GM12864 (cell line): ENCODE results near the gene TTBK1.

Experiments
- DNase-seq: peaks from one replicate; pipeline ENCODE4 v3.0.0-alpha.2; 2011; ENCODE audit warnings: low read depth
- H3K4me3 ChIP-seq: 2 replicates; pipeline ENCODE4 v1.5.1; 2011; ENCODE audit warnings: mild to moderate bottlenecking, low read depth, low read length, control low read depth
- TF ChIP-seq, protein P1 (sequence below): IDR thresholded peaks from 2 replicates; pipeline ENCODE4 v1.5.1; 2011; ENCODE audit warnings: low read depth, mild to moderate bottlenecking, moderate library complexity, low read length, control low read depth, inconsistent platforms; ENCODE audit errors: missing control alignments

Gene TTBK1

DNA sequence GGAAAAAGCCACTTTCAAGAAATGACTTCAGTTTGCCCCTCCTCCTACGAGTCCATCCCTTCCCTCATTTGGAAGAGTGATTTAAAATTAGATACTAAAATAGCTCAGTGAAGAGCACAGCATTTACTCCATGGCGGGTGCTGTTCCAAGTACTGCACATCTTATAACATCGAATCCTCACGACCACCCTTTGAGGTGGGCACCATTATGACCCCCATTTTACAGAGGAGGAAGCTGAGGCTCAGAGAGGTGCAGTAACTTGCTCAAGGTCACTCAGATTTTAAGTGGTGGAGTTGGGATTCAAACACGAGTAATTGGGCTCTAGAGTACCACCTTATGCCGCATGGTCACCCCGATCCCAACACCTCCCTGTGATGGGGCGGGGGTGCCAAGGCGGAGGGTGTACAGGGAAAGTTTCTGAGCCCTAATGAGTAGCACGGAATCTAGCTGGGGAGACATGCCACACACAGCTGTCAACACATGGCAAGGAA, 25.5 kb downstream of the TTBK1 start:
- TF ChIP-seq, protein P1, sequence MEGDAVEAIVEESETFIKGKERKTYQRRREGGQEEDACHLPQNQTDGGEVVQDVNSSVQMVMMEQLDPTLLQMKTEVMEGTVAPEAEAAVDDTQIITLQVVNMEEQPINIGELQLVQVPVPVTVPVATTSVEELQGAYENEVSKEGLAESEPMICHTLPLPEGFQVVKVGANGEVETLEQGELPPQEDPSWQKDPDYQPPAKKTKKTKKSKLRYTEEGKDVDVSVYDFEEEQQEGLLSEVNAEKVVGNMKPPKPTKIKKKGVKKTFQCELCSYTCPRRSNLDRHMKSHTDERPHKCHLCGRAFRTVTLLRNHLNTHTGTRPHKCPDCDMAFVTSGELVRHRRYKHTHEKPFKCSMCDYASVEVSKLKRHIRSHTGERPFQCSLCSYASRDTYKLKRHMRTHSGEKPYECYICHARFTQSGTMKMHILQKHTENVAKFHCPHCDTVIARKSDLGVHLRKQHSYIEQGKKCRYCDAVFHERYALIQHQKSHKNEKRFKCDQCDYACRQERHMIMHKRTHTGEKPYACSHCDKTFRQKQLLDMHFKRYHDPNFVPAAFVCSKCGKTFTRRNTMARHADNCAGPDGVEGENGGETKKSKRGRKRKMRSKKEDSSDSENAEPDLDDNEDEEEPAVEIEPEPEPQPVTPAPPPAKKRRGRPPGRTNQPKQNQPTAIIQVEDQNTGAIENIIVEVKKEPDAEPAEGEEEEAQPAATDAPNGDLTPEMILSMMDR = no peak
- no peak overlapping the region for H3K4me3 ChIP-seq
- no peak for DNase-seq

DNA sequence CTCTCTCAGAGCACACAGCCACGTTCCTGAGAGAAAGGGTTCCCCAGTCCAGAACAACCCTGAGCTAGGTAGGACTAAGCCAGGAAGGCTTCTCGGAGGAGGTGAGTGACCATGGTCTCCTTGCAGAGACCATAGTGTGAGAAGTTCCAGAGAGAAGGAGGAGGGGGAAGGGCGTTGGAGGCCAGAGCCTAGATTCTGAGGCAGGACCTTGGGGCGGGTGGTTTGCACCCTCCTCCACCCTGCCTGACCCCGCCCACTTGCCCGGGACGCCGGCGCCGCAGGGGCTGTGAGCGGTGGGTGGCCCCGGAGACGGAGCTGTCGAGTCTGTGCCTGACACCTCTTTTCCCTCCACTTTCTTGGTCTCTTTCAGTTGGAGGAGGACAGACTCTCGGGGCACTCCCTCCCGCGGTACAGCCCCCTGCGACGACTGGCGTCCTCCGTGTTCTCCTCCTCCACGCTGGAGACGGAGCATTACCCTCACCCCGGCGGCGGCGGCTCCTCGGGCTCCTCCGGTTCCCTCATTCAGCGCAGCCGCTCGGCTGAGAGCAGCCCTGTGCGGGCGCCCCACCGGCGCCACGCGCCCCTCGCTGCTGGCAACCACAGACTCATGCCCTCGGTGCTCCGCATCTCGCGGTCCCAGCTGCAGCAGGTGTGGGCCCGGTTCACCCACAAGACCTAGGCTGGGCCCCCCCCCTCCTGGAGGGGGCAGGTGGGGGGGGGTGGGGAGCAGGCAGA, 26.2 kb downstream of the TTBK1 start:
- peak overlapping the region; percentile 22 for H3K4me3 ChIP-seq
- TF ChIP-seq, protein P1 = no peak
- DNase-seq = no peak

DNA sequence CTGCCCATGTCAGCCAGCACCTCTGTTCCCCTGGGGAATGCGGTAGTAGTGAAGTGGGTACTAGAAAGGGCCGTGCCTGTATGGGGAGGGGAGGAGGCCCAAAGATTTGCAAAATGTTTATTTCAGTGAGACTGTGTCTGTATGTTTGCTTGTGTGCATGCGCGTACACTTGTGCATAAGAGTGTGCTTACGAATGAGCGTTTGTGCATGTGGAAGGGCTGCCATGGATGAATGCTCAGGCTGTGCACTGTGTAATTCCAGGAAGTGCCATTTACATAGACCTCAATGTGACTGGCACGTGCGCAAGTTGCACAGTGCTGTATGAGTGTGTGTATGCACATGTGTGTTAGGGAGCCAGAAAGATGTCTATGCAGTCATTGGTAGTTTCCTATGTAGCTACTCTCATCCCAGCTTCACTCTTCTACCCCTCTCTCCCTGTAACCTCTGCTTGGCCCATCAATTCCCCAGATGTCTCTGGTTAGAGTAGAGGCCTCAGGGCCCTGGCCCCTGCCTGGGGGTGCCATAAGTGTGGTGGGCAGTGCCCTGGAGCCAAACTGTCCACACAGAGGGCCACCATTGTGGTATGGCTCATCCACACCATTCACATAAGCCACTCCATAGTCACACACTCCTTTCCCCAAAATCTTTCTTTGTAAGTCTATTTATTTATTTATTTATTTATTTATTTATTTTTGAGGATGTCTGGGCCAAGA, 28.0 kb downstream of the TTBK1 start:
- no peak overlapping the region for H3K4me3 ChIP-seq
- TF ChIP-seq, protein P1 = no peak
- DNase-seq = no peak

DNA sequence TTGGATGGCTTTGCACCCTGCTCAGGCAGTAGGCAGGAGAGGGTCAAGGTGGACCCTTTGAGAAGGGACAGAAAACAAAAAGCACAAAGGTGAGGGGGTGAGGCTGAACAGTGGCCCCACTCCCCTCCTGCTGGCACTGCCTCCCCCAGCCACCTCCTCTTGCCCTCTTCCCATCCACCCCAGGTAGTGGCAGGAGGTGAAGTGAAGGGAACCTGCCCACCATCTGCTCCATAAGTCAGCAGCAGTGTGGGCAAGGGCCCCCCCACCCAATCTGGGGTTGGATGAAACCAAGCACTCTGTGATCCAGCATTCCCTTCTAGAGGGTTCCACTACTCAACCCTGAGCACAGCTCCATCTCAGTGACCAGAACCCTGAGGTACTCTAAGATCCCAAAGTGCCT, 28.7 kb downstream of the TTBK1 start:
- TF ChIP-seq, protein P1 = no peak
- H3K4me3 ChIP-seq = no peak overlapping the region
- no peak for DNase-seq

DNA sequence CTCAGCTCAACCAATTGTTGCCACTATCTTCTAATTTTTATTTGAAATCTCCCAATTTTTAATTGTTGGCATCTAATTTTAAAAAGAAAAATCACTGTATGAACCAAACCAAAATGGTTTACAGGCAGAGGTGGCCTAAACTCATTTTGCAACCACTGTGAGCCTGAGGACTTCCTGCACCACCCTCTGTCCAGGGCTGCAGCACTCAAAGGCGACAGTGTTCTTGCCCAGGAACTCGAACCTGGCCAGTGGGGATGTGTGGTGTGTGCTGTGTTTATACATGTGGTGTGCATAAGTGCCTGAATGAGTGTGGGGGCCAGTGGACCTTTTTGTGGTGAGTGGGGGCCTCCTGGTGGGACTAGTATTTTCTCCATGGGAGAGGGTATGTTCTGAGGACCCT, 30.4 kb downstream of the TTBK1 start:
- TF ChIP-seq, protein P1 = no peak
- no peak overlapping the region for H3K4me3 ChIP-seq

DNA sequence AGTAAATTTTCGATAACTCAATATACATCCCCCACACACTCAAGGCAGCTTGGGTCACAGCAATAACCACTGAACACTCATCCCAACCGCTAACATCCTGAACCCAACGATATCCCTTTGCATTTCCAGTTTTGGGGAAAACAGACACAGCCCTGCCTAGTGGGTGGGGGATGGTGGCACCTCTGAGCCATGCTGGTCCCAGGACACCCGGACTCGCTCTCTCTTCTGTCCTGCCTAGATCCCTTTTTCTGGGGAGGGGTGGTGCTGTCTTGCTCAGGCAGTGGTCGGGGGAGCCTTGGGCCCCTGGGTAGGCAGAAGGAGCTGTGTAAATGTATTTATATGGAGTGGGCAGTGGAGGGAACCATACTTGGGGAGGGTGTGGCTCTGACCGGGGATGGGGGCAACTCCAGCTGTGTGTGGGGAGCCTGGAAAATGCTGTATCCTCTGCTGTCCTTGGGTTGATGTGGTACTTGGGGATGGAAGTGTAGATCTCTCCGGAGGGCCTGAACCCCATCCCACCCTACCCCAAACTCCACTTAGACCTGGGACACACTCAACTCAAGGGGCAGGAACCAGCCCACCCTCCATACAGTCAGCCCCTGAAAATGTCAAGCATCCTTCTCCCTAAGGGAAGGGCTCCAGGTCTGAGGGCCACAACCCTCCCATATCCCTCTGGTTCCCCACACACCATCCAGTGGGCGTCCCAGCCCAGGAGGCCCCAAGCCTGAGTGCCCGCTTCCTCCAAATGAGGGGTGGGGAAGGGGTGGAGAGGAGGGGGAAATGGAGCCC, 31.0 kb downstream of the TTBK1 start:
- no peak overlapping the region for H3K4me3 ChIP-seq

More for the DNA sequence above, 30.4 kb downstream of the TTBK1 start:
- no peak for DNase-seq

More for the DNA sequence above, 31.0 kb downstream of the TTBK1 start:
- TF ChIP-seq, protein P1 = no peak
- no peak for DNase-seq
